Spleen (tissue), 11 donors: ENCODE results near the gene PLS1. TPM values are rescaled to one million over a fixed set of nuclear protein-coding genes. Genes with fewer than 3 reads are reported as not detected.

Experiments used
- DNase-seq: peaks from one replicate; pipeline ENCODE4 v3.0.0-alpha.2; 2020
- H3K27ac ChIP-seq, 8 donors: fragments of 200-600 bp; sonication (generic) in 7 of 8; 1 replicate in 4 of 8; 2 replicates in 4 of 8; pipeline versions ENCODE4 v1.5.0 to v1.8.0; 2016 to 2021; ENCODE audit warnings: inconsistent platforms in 4 of 8, mild to moderate bottlenecking in 4 of 8, moderate library complexity in 1 of 8
- H3K27me3 ChIP-seq, 7 donors: fragments of 200-600 bp; sonication (generic) in 6 of 7; replicated peaks in 1 of 7; 1 replicate in 4 of 7; 2 replicates in 3 of 7; pipeline versions ENCODE4 v1.5.0 to v1.8.0; 2016 to 2021; ENCODE audit warnings: inconsistent platforms in 3 of 7, mild to moderate bottlenecking in 1 of 7
- H3K36me3 ChIP-seq, 6 donors: fragments of 200-600 bp; sonication (generic) in 5 of 6; 1 replicate in 4 of 6; 2 replicates in 2 of 6; pipeline versions ENCODE4 v1.5.0 to v1.8.0; 2016 to 2021; ENCODE audit warnings: inconsistent platforms in 2 of 6
- H3K4me1 ChIP-seq, 6 donors: fragments of 200-600 bp; sonication (generic) in 5 of 6; 1 replicate in 3 of 6; 2 replicates in 3 of 6; pipeline versions ENCODE4 v1.5.0 to v1.8.0; 2016 to 2021; ENCODE audit warnings: inconsistent platforms in 3 of 6
- H3K4me3 ChIP-seq, 8 donors: fragments of 200-600 bp; sonication (generic) in 7 of 8; 1 replicate in 4 of 8; 2 replicates in 4 of 8; pipeline versions ENCODE4 v1.5.0 to v1.8.0; 2016 to 2021; ENCODE audit warnings: inconsistent platforms in 4 of 8, mild to moderate bottlenecking in 4 of 8, moderate library complexity in 2 of 8
- H3K9me3 ChIP-seq, 8 donors: fragments of 200-600 bp; sonication (generic) in 7 of 8; 1 replicate in 4 of 8; 2 replicates in 4 of 8; pipeline versions ENCODE4 v1.5.0 to v1.8.0; 2016 to 2021; ENCODE audit warnings: inconsistent platforms in 4 of 8
- POLR2A ChIP-seq, 3 donors: fragments of 450-650 bp; IDR thresholded peaks; one replicate each; pipeline ENCODE4 v1.5.1; 2017; ENCODE audit warnings: antibody characterized with exemption in 3 of 3, mild to moderate bottlenecking in 1 of 3
- POLR2AphosphoS5 ChIP-seq, 3 donors: sonication (generic); formaldehyde crosslinking; IDR thresholded peaks; one replicate each; pipeline ENCODE4 v1.5.1; 2017; ENCODE audit warnings: antibody characterized with exemption in 3 of 3
- WGBS, 5 donors: extraction: QIAGEN DNeasy Blood & Tissue Kit in 3 of 5; methylation state at CpG; one replicate each; pipeline versions ENCODE4 v1.1.5 to v1.1.7; 2013 to 2018; 5-methylcytosine and 5-hydroxymethylcytosine counted together
- intact Hi-C: fragments of 100-400 bp; cut with DNase I; formaldehyde crosslinking; loops from one replicate; pipeline ENCODE4 v1.15.0; 2023; ENCODE audit warnings: low total_unique reads
- polyA plus RNA-seq, 3 donors: library from polyadenylated mRNA; stranded (reverse); fragments of 200-250 nt; gene quantifications; one replicate each; pipeline ENCODE4 v1.2.1, GENCODE V29; 2013
- total RNA-seq, 7 donors: library from RNA; depleted of rRNA in 3 of 7; stranded (reverse); fragments of >200 nt in 3 of 7; fragmentation: NEBNext Ultra II Directional in 4 of 7; extraction: Animal tissue kit (Norgen Biotek cat#: 25700) in 4 of 7; gene quantifications; one replicate each; pipeline versions ENCODE4 v1.1.0 to v1.2.1, GENCODE V29; 2016 to 2021
- TF ChIP-seq, protein P1 (sequence below), 11 experiments: fragments of 200-600 bp in 7 of 11; fragments of 450-650 bp in 4 of 11; sonication (generic) in 4 of 11; IDR thresholded peaks in 8 of 11; conservative IDR thresholded peaks in 3 of 11; 1 replicate in 7 of 11; 2 replicates in 4 of 11; pipeline versions ENCODE4 v1.4.0 to v1.8.0; 2016 to 2021; ENCODE audit warnings: antibody characterized with exemption in 11 of 11, inconsistent platforms in 4 of 11, mild to moderate bottlenecking in 1 of 11
- donor health status: healthy with polysubstance abuse.
- donor health status: DM: no; HTN: no; CAD: no; lungs with moderate emphysema.
- donor health status: DM: no; HTN: no; CAD: no.
- donor health status: Bipolar disorder and iron deficiency.
- donor health status: healthy.
- donor health status: DM: no; HTN: no; CAD: no.
- donor health status: DM: yes; HTN: yes; CAD: no.

The PLS1 gene
- total and polyA plus RNA-seq, 10 donors, result 0.09 to 3.0 (median 1.2) TPM

DNA sequence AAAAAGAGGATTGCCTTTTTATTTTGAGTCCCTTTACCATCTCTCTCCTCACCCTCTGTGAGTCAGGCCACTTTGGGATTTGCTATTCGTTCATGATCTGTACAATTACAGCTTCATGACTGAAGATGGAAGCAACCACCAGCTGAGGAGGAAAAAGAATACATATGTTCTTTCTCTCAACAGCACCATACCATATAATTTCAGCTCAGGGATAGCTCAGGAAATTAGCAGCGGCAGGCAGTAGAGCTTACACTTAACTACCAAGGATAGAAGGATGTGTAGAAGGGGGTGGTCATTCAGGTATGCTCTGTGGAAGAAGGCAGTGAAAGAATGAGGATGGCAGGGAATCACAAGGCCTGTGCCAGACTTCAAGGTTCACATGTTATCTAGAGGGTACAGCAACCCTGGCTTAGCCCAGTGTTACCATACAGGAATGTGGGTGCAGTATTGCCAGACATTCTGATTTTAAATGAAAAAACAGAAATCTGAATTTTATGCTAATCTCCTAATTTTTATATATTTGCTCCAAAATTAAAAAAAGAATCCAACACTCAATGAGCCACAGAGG, 17.9 kb downstream of the PLS1 start:
- H3K36me3 ChIP-seq, result no peaks in the 10 kb centered on the region
- TF ChIP-seq, protein P1, sequence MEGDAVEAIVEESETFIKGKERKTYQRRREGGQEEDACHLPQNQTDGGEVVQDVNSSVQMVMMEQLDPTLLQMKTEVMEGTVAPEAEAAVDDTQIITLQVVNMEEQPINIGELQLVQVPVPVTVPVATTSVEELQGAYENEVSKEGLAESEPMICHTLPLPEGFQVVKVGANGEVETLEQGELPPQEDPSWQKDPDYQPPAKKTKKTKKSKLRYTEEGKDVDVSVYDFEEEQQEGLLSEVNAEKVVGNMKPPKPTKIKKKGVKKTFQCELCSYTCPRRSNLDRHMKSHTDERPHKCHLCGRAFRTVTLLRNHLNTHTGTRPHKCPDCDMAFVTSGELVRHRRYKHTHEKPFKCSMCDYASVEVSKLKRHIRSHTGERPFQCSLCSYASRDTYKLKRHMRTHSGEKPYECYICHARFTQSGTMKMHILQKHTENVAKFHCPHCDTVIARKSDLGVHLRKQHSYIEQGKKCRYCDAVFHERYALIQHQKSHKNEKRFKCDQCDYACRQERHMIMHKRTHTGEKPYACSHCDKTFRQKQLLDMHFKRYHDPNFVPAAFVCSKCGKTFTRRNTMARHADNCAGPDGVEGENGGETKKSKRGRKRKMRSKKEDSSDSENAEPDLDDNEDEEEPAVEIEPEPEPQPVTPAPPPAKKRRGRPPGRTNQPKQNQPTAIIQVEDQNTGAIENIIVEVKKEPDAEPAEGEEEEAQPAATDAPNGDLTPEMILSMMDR (IDR thresholded peaks at IDR 0.05 in 8 of 11, conservative IDR thresholded peaks at IDR 0.05 in 3 of 11), result no peak
- H3K4me1 ChIP-seq, result no peaks in the 10 kb centered on the region
- no peak for DNase-seq
- 89 to 91% (median 91%) methylated on average over 2 of the region's 2 CpGs for WGBS, 5 donors
- intact Hi-C loops, result no loop called here
- H3K9me3 ChIP-seq, result no peaks in the 10 kb centered on the region
- H3K27ac ChIP-seq, result no peak overlapping the region
- no peak overlapping the region for H3K4me3 ChIP-seq
- H3K27me3 ChIP-seq, result no peaks in the 10 kb centered on the region

- intact Hi-C loops, result no loop called here
- no peaks in the 10 kb centered on the region for H3K27me3 ChIP-seq
- no peaks in the 10 kb centered on the region for H3K9me3 ChIP-seq
- no peak overlapping the region for H3K27ac ChIP-seq
- no peak for DNase-seq
- TF ChIP-seq POLR2AphosphoS5 (IDR thresholded peaks at IDR 0.05) (no peak), POLR2A (IDR thresholded peaks at IDR 0.05) (no peak)
- TF ChIP-seq, protein P1 (IDR thresholded peaks at IDR 0.05 in 8 of 11, conservative IDR thresholded peaks at IDR 0.05 in 3 of 11), result no peak
- H3K4me1 ChIP-seq, result no peaks in the 10 kb centered on the region
- 92 to 98% (median 95%) methylated on average over 2 of the region's 2 CpGs for WGBS, 5 donors
- H3K36me3 ChIP-seq, result no peaks in the 10 kb centered on the region
- no peak overlapping the region for H3K4me3 ChIP-seq
Observed at GRCh38 chr3:142615171-142615570, 19.0 kb downstream of the PLS1 start.

- Histone ChIP-seq H3K4me3 (no peak overlapping the region), H3K4me1 (no peaks in the 10 kb centered on the region), H3K27ac (no peak overlapping the region), H3K27me3 (no peaks in the 10 kb centered on the region), H3K9me3 (no peaks in the 10 kb centered on the region), H3K36me3 (no peaks in the 10 kb centered on the region)
- WGBS, 5 donors, result 90 to 99% (median 98%) methylated on average over 3 of the region's 3 CpGs
- DNase-seq, result no peak
- intact Hi-C loops, result no loop called here
- TF ChIP-seq POLR2AphosphoS5 (IDR thresholded peaks at IDR 0.05) (no peak), POLR2A (IDR thresholded peaks at IDR 0.05) (no peak)
- TF ChIP-seq, protein P1 (IDR thresholded peaks at IDR 0.05 in 8 of 11, conservative IDR thresholded peaks at IDR 0.05 in 3 of 11), result no peak
Observed at GRCh38 chr3:142618917-142619461, 22.8 kb downstream of the PLS1 start.

- intact Hi-C loops, result no loop called here
- Histone ChIP-seq H3K27ac (no peak overlapping the region), H3K4me3 (no peak overlapping the region), H3K9me3 (no peaks in the 10 kb centered on the region), H3K36me3 (no peaks in the 10 kb centered on the region), H3K27me3 (no peaks in the 10 kb centered on the region), H3K4me1 (no peaks in the 10 kb centered on the region)
- DNase-seq, result no peak
- 85 to 95% (median 91%) methylated on average over 2 of the region's 2 CpGs for WGBS, 5 donors
- TF ChIP-seq, protein P1 (IDR thresholded peaks at IDR 0.05 in 8 of 11, conservative IDR thresholded peaks at IDR 0.05 in 3 of 11), result no peak
- no peak for TF ChIP-seq POLR2AphosphoS5 (IDR thresholded peaks at IDR 0.05)
- TF ChIP-seq POLR2A (IDR thresholded peaks at IDR 0.05), result no peak
Observed at GRCh38 chr3:142622405-142622804, 26.2 kb downstream of the PLS1 start.
